GM18867 (cell line): ENCODE data around the gene AHI1.
"Not testable (repeated sequence)": the region's sequence is repeated elsewhere in the genome, so short reads cannot be mapped to it uniquely, and the experiment has no call there.

Source experiments
- ATAC-seq: cut with Tn5 transposase; IDR thresholded peaks from one replicate; pipeline ENCODE4 v1.9.1; 2021; ENCODE audit warnings: mild to moderate bottlenecking, moderate library complexity; ENCODE audit not compliant: unreplicated experiment

Gene AHI1

DNA sequence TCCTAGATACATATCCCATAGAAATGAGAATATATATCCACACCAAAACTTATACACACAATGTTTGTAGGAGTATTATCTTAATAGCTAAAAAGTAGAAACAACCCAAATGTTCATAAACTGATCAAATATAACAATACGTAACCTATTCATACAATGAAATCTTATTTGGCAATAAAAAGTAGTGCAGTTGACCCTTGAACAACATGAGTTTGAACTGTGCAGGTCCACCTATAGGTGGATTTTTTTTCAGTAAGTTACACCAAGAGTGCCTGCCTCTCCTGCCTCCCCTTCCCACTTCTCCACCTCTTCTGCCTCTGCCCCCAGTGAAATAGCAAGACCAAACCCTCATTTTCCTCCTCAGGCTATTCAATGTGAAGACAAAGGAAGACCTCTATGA lies 95.2 kb downstream of the AHI1 start:
- no peak for ATAC-seq

DNA sequence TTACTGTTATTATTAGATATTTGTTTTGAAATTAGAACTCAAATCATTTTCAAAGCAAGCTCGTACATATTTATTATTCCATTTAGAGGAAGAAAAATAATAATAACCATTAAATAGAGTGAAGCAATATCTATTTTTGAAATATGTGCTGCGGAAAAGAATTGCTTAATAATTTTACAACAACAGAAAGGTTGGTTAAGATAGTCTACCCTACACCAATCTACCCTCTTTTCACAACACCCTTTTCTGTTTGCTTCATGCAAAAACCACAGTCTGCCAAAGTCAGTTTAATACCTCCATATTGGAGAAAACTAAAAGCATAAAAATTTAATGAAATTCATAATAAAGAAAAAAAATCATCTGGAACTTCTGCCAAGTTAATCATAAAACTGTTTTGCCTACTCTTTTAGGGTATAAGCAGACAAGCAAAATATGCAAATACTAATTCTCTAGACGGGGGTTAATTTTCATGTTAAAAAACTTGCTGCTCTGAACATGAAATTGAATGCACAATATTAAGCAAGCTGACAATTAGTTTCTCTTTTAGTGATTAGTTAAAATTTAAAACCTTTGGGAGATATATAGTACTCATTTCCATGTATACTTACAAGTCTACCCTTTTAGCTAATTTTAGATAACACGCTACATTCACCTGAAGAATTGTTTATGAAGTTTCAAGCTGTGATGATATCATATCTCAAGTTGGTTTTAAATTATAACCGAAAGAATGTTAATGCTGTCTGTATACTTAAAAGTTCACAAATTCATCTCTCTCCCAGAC lies 100.2 kb downstream of the AHI1 start:
- ATAC-seq, result no peak

DNA sequence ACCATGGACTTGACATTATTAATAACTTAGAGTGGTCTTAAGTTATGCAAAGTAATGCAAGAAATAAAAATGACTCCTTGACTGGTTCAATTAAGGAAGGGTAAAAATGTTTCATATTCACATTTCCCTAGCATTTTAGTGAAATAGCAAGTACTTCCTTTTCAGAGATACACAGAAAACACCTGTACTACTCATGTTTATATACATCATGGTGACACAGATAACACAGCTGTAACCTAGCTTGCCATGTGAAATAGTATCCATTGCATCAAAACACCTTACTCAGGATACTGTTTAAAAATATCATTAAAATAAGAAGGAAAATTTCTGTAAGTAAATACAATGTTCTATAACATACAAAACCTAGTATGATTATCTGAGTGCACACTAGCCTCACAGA lies 102.4 kb downstream of the AHI1 start:
- no peak for ATAC-seq

DNA sequence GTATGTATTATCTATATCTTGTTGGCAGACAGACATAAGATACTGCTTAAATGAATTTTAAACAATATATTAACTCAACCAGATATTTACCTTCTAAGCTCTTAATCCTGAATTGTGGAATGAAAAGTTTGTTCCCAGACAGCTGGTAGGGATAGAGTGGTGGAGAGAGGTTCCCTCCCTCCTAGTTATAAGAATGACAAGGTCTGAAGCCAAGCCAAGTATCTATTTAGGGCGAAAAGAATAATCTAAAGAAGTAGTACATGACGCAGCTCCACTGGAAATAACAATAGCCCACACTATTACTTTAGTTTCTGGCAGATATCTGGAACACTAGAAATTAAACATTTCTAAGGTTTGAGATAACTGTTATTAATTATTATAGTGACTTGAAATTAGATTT lies 104.3 kb downstream of the AHI1 start:
- no peak for ATAC-seq

DNA sequence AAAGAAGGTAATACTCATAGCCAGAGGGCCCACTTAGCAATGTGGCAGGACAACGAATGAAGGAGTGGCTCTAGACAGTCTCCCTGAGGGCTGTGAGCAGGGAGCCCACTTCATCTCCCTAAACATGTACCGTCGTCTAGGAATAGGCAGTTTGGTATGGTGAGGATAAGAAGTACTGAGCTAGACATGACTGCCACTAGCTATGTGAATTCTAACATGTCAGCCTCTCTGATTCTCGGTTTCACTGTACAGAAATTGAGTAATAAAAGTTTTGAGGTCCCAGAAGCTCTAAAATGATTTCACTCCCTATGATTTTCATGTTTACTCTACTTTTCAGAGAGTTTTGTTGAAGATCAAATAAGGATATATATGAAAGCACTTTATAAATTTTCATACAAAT lies 107.1 kb downstream of the AHI1 start:
- ATAC-seq, result no peak

DNA sequence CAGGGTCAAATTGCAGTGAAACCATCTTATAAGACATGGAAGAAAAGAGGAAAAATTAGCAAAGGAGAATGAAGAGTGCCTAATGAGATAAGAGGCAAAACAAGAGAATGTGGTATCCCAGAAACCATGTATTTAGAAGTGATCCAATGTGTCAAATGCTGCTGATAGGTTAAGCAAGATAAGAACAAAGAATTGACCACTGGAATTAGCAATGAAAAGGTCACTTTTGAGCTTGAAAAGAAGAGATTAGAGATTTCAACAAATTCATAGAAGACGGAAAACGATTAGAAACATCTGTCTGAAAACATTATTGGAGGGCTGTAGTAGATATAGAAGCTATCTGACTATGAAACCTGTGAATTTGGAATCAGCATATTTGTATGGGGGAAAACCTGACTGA lies 112.2 kb downstream of the AHI1 start:
- ATAC-seq, result no peak

DNA sequence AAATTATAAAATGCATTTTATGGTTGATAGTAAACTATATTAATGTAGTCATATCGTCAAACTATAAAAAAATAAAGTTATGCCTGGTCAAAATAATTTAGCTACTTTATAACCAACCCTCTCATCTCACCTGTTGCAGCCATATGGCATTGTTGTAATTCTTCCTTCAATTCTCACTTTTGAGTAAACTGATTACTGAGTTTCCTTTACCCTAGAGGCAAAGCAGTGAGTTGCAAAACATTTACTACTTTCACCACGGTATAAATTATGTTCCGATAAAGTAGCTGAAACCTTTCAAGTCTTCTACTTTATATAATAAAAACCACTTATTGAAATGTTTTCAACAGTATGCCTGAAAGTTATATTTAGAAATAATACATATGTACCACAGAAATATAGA lies 113.8 kb downstream of the AHI1 start:
- ATAC-seq, result no peak

DNA sequence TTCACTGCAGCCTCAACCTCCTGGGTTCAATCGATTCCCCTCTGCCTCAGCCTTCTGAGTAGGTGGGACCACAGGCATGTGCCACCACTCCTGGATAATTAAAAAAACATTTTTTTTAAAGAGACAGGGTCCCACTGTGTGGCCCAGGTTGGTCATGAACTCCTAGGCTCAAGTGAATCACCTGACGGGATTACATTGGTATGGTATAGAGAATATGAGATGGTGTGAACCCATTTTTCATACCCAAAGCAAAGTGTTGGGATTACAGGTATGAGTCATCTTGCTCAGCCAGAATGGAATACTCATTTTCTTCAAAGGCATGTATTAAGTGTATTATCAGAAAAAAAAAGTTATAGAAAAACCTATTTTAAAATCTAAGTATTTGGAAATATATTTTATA lies 114.2 kb downstream of the AHI1 start:
- no peak for ATAC-seq

DNA sequence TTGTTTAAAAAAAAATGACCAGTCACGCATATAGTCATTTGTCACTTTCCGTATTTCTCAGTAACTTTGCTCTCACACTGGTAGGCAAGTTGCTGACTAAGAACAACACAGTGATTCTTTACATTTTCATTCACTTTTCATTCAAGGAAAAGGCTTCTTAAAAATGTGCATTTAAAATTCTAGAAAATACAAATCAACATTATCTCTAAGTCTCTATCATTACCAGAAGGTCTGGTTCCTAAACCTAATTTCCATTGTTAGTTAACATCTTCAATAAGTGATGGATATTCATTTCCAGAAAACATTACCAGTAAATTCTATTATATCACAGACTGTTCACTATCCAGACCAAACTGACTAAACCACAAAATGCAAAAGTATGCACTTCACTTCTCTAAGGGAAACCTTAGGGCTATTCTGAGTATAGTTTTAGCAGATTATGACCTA lies 115.3 kb downstream of the AHI1 start:
- ATAC-seq, result peak; percentile 90

DNA sequence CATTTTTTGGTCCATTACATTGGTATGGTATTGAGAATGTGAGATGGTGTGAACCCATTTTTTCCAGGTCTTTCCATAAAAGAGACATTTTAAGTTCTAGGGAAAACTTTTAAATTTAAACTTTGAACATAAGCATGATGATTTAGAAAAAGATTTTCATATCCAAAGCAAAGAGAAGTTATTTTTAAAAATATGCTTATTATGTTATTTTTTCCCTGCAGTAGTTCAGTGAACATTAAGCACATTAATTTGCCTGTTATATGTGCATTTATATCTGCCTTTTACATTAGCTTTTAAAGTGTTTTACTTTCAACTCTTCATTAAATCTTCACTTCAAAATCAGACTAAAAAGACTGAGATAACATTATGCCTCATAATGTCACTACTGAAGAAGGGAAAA lies 116.7 kb downstream of the AHI1 start:
- ATAC-seq, result no peak

DNA sequence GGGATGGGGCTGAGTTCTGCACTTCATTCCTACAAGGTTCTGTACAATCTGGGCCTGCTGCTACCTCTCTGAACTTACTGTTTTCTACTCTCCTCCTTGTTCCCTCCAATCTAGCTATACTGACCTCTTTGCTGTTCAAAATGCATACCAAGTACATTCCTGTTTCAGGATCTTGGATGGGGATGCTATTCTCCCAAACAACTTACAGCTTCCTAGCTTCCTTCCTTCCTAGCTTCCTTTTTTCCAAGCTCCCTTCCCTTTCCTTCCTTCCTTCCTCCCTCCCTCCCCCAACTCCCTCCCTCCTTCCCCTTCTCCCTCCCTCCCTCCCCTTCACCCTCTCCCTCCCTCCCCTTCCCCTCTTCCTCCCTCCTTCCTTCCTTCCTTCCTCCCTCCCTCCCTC lies 117.9 kb downstream of the AHI1 start:
- no peak for ATAC-seq

DNA sequence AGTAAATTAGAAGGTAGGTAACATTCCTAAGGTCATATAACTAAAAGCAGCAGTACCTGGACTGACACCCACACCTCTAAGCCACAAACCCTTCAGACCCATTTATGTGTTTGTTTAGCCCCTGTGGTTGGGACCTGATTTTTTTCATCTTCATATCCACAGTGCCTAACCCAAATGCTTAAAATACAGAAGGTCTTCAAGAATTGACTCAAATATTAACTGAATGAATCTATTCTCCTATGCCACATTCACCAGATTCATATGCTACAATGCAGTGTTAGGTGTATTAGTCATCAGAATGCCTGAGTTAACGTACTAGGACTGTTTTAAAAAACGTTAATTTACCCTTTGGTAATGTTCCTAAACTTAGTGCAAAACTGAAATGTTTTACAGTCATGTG lies 124.8 kb downstream of the AHI1 start:
- ATAC-seq, result peak; percentile 55

DNA sequence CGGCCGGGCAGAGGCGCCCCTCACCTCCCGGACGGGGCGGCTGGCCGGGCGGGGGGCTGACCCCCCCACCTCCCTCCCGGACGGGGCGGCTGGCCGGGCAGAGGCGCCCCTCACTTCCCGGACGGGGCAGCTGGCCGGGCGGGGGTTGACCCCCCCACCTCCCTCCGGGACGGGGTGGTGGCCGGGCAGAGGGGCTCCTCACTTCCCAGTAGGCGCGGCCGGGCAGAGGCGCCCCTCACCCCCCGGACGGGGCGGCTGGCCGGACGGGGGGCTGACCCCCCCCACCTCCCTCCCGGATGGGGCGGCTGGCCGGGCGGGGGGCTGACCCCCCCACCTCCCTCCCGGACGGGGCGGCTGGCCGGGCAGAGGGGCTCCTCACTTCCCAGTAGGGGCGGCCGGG lies 133.9 kb downstream of the AHI1 start:
- ATAC-seq, result not testable (repeated sequence)

DNA sequence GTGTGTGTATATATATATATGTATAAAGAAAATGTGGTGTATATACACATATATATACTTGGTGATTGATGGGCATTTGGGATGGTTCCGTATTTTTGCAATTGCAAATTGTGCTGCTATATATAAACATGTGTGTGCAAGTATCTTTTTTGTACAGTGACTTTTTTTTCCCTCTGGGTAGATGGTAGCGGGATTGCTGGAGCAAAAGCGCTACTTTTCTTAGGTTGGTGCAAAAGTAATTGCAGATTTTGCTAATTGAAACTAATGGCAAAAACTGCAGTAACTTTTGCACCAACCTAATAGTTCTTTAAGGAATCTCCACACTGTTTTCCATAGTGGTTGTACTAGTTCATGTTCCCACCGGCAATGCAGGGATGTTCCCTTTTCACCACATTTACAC lies 135.4 kb downstream of the AHI1 start:
- ATAC-seq, result no peak

DNA sequence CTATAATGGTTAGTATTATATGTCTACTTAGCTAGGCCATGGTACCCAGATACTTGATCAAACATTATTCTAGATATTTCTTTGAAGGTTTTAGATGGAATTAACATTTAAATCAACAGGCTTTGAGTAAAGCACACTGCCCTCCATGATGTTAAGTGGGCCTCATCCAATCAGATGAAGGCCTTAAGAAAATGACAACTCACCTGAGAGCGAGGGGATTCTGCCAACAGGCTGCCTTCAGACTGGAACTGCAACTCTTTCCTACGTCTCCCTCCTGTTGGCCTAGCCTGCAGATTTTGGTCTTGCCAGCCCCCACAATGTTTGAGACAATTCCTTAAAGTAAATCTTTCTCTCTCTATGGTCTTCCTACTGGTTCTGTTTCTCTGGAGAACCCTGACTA lies 137.3 kb downstream of the AHI1 start:
- ATAC-seq, result no peak

DNA sequence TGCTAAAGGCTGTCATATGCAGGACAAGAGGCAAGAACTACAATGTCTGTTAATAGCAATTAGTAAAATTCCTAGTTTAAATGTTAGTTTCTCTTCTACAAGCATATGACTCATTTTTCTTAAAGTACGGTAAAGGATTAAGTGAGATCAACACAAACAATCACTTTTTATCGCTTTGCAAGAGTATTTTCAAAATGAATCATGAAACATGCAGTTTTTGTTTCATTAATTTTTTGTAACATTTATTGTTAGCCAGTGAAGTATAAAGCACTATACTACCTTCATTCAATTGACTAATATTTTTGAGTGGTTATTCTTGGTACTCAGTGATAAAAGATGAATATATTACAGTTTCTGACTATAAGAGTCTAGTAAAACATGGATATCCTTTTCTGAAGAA lies 138.6 kb downstream of the AHI1 start:
- no peak for ATAC-seq

DNA sequence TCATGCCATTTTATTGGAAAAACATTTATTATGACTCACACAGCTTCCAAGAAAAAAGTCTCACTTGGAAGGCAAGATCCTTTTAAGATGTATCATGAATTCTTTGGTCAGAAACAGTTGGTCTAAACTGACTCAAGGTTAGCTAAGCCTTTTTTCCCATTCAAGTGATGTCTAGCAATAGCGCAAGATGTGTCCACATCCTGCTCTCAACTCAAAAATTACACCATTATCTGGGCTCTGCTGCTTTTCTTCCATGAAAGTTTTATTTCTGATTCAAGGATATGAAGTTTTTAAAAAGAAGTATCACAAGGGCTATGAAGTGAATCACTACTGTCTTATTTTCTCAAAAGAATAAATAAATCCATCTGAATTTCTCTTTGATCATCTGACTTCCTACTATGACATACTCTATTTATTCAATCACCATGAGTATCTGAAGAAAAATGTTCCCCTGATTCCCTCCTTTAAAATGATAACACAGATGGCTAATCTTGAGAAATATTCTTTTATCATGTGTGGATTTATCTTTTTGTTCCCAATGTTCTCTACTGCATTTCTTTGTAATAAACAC lies 139.2 kb downstream of the AHI1 start:
- no peak for ATAC-seq

DNA sequence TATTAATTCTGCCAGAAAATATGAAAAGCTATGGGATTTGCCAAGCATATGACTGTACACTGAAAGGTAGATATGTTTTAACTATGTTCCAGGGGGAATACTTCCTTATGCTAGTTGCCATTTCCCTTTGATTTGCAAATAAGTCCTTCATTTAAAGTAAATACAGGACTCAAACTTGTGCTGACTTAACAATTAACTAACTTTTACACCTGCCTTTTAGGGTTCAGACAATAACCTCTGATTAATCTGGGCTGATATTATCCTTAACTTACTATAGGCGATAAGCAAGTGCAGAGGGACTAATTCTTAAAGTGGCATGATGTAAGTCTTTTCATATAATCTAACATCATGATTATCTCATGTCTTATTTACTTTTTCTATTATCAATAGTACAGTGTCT lies 143.1 kb downstream of the AHI1 start:
- no peak for ATAC-seq

DNA sequence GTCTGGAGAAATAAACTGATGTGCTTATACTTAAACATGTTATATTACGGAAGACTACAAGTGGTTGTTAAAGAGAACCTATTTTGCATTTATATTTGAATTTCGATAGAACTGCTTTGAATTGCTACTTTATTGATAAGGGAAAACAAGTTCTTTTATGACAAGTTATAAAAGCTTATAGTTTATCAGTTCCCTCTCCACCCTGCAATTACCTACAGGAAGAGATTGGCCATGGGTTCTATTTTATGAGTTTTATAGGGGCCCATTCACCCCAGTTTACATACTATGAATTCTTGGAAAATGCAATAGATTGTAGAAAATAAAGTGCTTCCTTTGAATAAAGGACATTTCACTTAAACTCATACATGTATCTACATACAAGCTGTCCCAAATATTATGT lies 144.4 kb downstream of the AHI1 start:
- ATAC-seq, result no peak

DNA sequence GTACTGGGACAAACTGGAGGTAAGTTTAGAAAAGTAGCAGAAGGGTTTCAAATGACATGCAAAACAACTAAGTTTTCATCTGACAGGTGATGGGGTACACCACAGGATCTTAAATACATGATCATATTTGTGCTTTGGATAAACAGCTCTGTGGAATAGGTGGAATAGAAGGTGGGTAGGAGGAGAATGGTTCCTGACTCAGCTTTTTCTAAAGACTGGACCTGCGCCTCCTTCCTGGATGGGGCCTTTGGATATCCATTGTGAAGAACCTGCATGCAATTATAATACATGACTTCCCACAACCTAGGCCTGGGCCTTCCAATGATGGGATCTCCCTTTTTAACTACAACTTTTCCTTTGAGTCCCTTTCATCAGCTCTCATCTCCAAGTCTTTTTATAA lies 145.9 kb downstream of the AHI1 start:
- ATAC-seq, result no peak

DNA sequence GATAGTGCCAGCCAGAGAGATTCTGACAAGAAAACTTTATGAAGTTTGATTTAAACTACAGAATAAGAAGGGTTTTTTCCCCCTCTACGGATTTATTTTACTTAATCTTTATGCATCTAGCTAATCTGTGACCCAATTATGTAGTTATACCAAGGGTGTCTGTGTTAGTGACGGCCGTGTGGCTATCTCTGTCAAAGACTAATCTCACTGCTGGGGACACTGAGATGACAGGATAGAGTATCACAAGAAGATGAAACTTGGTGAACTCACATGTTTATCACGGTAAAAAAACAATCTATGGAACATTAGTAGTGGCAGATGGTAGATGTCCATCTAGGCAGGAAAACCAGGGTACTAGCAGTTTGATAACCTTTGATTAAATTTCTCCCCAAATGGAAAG lies 149.7 kb downstream of the AHI1 start:
- no peak for ATAC-seq

DNA sequence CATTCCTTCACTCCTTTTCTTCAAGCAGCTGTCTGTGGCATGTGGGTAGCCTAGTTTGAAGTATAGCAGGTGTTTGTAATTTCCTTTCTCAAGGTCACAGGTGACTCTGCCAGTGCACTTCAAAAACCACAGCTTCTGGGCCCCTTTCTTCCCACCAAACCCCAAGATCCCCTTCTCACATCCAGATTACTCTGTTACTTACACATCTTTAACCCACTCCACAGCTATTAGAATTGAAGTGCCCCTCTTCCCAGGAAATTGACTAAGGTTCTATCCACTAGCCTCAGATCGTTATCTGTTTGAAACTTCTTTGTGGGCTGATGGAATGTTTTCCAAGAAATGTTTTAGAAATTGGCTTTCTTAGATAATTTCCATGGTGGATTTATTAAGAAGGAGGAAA lies 150.8 kb downstream of the AHI1 start:
- ATAC-seq, result no peak

DNA sequence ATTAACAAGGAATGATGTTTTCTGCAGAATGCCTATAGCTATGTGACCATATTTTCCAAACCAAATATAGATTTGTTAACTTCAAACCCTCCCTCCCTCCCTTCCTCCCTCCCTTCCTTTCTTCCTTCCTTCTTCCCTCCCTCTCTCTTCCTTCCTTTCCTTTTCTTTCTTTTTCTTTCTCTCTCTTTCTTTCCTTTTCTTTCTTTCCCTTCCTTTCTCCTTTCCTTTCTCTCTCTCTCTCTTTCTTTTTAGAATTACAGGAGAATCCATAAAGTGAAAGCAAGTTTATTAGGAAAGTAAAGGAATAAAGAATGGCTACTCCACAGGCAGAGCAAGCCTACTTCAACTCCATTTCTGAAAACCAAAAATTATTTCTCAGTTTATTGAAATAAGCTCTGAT lies 153.0 kb downstream of the AHI1 start:
- ATAC-seq, result no peak
